GM06990 (cell line): ENCODE measurements around the gene GRM8.

Experiments used
- DNase-seq: peaks from one replicate; pipeline ENCODE4 v3.0.0-alpha.2; 2011; ENCODE audit not compliant: insufficient read length; ENCODE audit errors: extremely low read depth
- H3K27me3 ChIP-seq: replicated peaks from 2 replicates; pipeline ENCODE4 v1.6.0; 2011; ENCODE audit warnings: low read length; ENCODE audit not compliant: control insufficient read depth, insufficient read depth
- H3K36me3 ChIP-seq: 2 replicates; pipeline ENCODE4 v1.5.1; 2011; ENCODE audit warnings: low read length; ENCODE audit not compliant: control insufficient read depth, insufficient read depth
- H3K4me3 ChIP-seq: replicated peaks from 2 replicates; pipeline ENCODE4 v1.5.1; 2011; ENCODE audit warnings: low read depth, mild to moderate bottlenecking, control low read depth, low read length
- TF ChIP-seq, protein P1 (sequence below): IDR thresholded peaks from 2 replicates; pipeline ENCODE4 v1.5.1; 2011; ENCODE audit warnings: low read length, control low read depth, mild to moderate bottlenecking, inconsistent platforms; ENCODE audit not compliant: insufficient read depth, poor library complexity, severe bottlenecking

Gene GRM8

GRCh38 chr7:126662856-126663255 is 589.9 kb downstream of the GRM8 start:
- TF ChIP-seq, protein P1, sequence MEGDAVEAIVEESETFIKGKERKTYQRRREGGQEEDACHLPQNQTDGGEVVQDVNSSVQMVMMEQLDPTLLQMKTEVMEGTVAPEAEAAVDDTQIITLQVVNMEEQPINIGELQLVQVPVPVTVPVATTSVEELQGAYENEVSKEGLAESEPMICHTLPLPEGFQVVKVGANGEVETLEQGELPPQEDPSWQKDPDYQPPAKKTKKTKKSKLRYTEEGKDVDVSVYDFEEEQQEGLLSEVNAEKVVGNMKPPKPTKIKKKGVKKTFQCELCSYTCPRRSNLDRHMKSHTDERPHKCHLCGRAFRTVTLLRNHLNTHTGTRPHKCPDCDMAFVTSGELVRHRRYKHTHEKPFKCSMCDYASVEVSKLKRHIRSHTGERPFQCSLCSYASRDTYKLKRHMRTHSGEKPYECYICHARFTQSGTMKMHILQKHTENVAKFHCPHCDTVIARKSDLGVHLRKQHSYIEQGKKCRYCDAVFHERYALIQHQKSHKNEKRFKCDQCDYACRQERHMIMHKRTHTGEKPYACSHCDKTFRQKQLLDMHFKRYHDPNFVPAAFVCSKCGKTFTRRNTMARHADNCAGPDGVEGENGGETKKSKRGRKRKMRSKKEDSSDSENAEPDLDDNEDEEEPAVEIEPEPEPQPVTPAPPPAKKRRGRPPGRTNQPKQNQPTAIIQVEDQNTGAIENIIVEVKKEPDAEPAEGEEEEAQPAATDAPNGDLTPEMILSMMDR = no peak
- no peaks in the 10 kb centered on the region for H3K36me3 ChIP-seq
- H3K27me3 ChIP-seq = no peaks in the 10 kb centered on the region
- H3K4me3 ChIP-seq = no peak overlapping the region
- DNase-seq = no peak

DNA sequence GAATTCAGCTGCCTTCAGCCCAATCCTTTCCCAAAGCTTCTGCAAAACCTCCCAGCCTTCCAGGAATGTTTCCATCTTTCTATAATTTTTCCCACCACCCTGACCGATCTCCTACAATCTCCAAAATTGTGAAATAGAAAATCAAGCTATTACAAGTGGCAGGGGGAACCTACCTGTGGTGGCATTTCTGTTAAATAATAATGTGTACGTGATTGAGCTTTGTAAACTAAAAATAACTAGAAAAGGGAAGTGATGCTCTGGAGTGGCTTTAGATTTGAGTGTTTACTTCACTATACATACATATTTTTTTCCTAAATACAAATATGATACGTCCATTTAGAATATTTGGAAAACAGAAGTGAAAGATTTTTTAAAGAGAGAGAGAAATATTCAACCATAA is 593.6 kb downstream of the GRM8 start:
- peak; percentile 69 for DNase-seq
- no peaks in the 10 kb centered on the region for H3K27me3 ChIP-seq

DNA sequence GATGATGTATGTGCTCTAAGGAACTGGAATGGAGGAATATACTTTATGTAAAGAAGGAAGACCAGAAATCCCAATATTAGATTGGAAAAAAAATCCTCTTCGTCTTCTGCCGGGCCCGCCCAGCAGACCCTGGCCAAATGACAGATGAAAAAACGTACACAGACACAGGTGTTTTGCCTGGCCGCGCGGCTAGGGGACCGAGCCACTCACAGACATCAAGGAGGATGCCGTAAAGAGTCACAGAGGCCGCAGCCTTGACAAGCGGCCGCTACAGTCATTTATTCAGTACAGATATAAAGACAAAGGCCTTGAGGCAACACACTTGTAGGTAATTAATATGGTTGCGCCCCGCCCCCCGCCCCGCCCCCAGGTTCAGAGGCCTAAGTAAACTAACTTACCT is 594.1 kb downstream of the GRM8 start:
- DNase-seq = peak; percentile 45
- H3K4me3 ChIP-seq = no peak overlapping the region
- TF ChIP-seq, protein P1 = no peak
- H3K27me3 ChIP-seq = no peaks in the 10 kb centered on the region
- no peaks in the 10 kb centered on the region for H3K36me3 ChIP-seq

More for the DNA sequence above, 593.6 kb downstream of the GRM8 start:
- H3K4me3 ChIP-seq = no peak overlapping the region
- H3K36me3 ChIP-seq = no peaks in the 10 kb centered on the region
- TF ChIP-seq, protein P1 = no peak

DNA sequence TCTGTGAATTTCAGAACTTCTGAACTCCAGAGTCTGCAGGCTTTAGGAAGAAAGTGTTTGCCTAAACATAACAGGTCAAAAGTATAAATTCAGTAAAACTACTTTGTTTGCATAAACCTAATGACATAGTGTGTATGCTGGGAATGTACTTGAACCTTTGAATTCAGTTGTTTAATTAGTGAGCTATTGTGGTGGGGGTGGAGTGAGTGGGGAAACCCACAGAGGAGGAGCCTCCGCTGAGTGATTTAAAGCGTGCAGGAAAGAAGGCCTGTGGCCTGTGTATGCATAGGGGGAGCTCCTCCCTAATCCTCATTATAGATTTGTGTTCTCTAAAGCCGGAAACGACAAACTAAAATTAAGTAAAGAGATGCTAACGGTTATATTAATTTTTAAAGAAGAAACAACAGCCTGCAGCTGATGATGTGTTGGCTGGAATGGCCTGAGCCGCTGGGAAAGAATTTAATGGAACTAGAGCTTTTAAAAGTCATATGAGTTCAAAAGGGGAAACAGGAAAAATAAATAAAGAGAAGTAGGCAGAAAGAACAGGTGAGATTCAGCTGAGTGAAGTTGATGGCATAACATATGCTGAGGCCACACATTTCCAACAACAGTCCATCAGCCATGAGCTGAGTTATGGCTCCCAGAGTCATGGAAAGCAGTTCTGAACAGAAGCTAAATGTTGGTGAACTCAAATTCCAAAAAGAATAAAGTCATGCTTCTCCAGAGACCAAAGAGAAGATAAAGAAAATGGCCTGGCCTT is 595.0 kb downstream of the GRM8 start:
- Histone ChIP-seq H3K27me3 (no peaks in the 10 kb centered on the region), H3K4me3 (no peak overlapping the region), H3K36me3 (no peaks in the 10 kb centered on the region)
- peak; percentile 40 for DNase-seq
- TF ChIP-seq, protein P1 = no peak

DNA sequence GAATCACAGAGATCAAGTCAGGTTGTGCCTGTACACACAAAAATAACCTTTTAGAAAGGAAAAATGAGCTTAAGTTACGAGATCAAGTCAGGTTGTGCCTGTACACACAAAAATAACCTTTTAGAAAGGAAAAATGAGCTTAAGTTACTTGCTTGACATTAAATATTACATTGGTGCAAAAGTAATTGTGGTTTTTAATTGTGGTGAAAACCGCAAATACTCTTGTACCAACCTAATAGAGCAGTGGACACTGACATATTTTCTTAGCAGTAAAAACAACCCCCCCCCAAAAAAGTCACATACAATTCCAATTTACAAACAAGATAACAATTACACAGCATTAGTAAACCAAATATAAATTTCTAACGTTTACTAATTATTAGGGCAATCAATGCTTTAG is 595.6 kb downstream of the GRM8 start:
- Histone ChIP-seq H3K36me3 (no peaks in the 10 kb centered on the region), H3K4me3 (no peak overlapping the region), H3K27me3 (no peaks in the 10 kb centered on the region)
- TF ChIP-seq, protein P1 = no peak
- DNase-seq = no peak
